HepG2 (cell line): ENCODE data around the gene RAB29. TPM values are rescaled to one million over a fixed set of nuclear protein-coding genes. Genes with fewer than 3 reads are reported as not detected.

Source experiments
- LCORL ChIP-seq, 2 experiments: fragments of 450-650 bp in 1 of 2; sonication (generic) in 1 of 2; formaldehyde crosslinking in 1 of 2; IDR thresholded peaks; 2 replicates each; pipeline versions ENCODE4 v1.5.0 to v1.6.1; 2017 to 2020; ENCODE audit warnings: antibody characterized with exemption in 1 of 2, missing genetic modification reagents in 1 of 2
- MEIS1 ChIP-seq: sonication (generic); formaldehyde crosslinking; IDR thresholded peaks from 2 replicates; pipeline ENCODE4 v1.9.0; 2021; ENCODE audit warnings: mild to moderate bottlenecking, missing genetic modification reagents, moderate library complexity, borderline replicate concordance
- MEIS2 ChIP-seq: sonication (generic); formaldehyde crosslinking; IDR thresholded peaks from 2 replicates; pipeline ENCODE4 v1.9.0; 2021; ENCODE audit warnings: mild to moderate bottlenecking, missing genetic modification reagents
- RBAK ChIP-seq: sonication (generic); formaldehyde crosslinking; IDR thresholded peaks from 2 replicates; pipeline ENCODE4 v1.5.1; 2020; ENCODE audit warnings: mild to moderate bottlenecking, missing genetic modification reagents
- SAP130 ChIP-seq: IDR thresholded peaks from 2 replicates; pipeline ENCODE4 v1.6.1; 2016; ENCODE audit warnings: low read depth
- SRF ChIP-seq: IDR thresholded peaks from 2 replicates; pipeline ENCODE4 v1.6.1; 2011; ENCODE audit warnings: mild to moderate bottlenecking, low read depth, low read length, moderate library complexity
- XBP1 ChIP-seq: sonication (generic); formaldehyde crosslinking; IDR thresholded peaks from 2 replicates; pipeline ENCODE4 v1.5.0; 2020; ENCODE audit warnings: missing genetic modification reagents
- ZEB1 ChIP-seq: IDR thresholded peaks from 2 replicates; pipeline ENCODE4 v1.6.1; 2012; ENCODE audit warnings: mild to moderate bottlenecking, low read depth, inconsistent platforms; ENCODE audit not compliant: insufficient replicate concordance
- ZNF570 ChIP-seq: sonication (generic); formaldehyde crosslinking; IDR thresholded peaks from 2 replicates; pipeline ENCODE4 v1.4.0; 2020; ENCODE audit warnings: mild to moderate bottlenecking, missing genetic modification reagents, borderline replicate concordance
- polyA plus RNA-seq, 8 experiments: library from polyadenylated mRNA; depleted of rRNA in 3 of 8; stranded (reverse) in 7 of 8; unstranded in 1 of 8; fragments of >200 nt; fragmentation: Illumina TruSeq in 4 of 8; extraction: Trizol in 4 of 8; gene quantifications; 2 replicates each; pipeline versions ENCODE4 v1.2.1 to v1.2.3, GENCODE V29; 2011 to 2016; ENCODE audit warnings: low read depth in 4 of 8, missing spikeins in 1 of 8, mixed read lengths in 1 of 8; ENCODE audit not compliant: insufficient read depth in 1 of 8
- total RNA-seq, 5 experiments: library from RNA; depleted of rRNA; stranded (reverse); fragments of >200 nt; fragmentation: Illumina TruSeq; extraction: Trizol; gene quantifications; 2 replicates each; pipeline ENCODE4 v1.2.3, GENCODE V29; 2016; ENCODE audit warnings: low read depth in 1 of 5
- TF ChIP-seq, protein P1 (sequence below): sonication (generic); formaldehyde crosslinking; IDR thresholded peaks from 2 replicates; pipeline ENCODE4 v1.4.0; 2020; ENCODE audit warnings: missing genetic modification reagents
- TF ChIP-seq, protein P2 (sequence below): sonication (generic); formaldehyde crosslinking; IDR thresholded peaks from 2 replicates; pipeline ENCODE4 v1.4.0; 2020; ENCODE audit warnings: missing genetic modification reagents
- TF ChIP-seq, protein P3 (sequence below): sonication (generic); formaldehyde crosslinking; IDR thresholded peaks from 2 replicates; pipeline ENCODE4 v1.4.0; 2020; ENCODE audit warnings: mild to moderate bottlenecking, low read depth, missing genetic modification reagents
- TF ChIP-seq, protein P4 (sequence below): sonication (generic); formaldehyde crosslinking; IDR thresholded peaks from 2 replicates; pipeline ENCODE4 v1.4.0; 2020; ENCODE audit warnings: missing genetic modification reagents

Gene RAB29
- total and polyA plus RNA-seq, 2 of the 13 experiments (the other 11 are each of a cell fraction or from before 2014, with no cell fraction given): 8.7 to 10.1 TPM

DNA sequence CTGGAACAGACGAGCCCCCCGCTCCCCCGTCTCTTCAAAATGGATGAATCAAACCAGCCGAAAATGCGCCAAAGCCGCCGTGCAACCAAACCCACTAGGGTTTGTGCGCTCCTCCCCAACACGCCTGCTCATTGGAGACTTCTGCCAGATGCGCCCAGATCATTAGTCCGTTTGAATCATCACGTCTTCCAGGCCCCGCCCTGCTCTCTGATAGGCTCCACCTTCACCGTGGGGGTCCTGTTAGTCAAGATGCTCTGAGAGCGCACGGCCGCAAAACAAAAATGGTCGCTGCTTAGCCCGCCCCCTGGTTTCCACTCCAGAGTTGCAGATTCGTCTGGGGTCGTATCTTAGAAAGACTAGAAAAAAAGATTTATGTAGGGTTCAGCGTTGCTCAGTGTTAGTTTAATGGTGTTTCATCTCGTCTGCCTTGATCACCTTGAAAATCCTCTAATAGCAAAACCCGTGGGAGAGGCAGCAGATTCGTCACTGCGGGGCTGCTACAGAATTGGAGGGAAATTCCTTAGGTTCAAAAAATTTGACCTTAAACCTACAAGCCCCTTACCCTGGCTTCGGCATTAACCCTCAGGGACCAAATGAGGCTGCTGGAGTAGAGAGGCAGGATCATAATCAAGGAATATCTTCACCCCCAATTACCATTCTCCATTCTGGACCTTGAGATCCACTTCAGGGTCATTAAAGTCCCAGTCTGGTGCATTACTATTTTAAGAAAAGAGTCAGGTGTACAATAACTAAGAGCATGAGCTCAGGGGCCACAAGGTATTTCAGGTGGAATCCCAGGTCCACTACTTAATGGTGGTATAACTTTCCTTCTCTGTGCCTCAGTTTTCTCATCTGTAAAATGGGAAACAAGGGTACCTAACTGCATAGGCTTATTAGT, 24.9 kb downstream of the RAB29 start, which contains the start of gene NUCKS1 (continued):
- TF ChIP-seq, protein P1, sequence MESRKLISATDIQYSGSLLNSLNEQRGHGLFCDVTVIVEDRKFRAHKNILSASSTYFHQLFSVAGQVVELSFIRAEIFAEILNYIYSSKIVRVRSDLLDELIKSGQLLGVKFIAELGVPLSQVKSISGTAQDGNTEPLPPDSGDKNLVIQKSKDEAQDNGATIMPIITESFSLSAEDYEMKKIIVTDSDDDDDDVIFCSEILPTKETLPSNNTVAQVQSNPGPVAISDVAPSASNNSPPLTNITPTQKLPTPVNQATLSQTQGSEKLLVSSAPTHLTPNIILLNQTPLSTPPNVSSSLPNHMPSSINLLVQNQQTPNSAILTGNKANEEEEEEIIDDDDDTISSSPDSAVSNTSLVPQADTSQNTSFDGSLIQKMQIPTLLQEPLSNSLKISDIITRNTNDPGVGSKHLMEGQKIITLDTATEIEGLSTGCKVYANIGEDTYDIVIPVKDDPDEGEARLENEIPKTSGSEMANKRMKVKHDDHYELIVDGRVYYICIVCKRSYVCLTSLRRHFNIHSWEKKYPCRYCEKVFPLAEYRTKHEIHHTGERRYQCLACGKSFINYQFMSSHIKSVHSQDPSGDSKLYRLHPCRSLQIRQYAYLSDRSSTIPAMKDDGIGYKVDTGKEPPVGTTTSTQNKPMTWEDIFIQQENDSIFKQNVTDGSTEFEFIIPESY (CRISPR knock-in tag): no peak
- TF ChIP-seq SAP130 (CRISPR knock-in tag): peak; percentile 64
- no peak for TF ChIP-seq XBP1 (CRISPR knock-in tag)
- no peak for TF ChIP-seq ZEB1
- no peak for TF ChIP-seq MEIS2 (CRISPR knock-in tag)
- no peak for TF ChIP-seq SRF
- TF ChIP-seq, protein P2, sequence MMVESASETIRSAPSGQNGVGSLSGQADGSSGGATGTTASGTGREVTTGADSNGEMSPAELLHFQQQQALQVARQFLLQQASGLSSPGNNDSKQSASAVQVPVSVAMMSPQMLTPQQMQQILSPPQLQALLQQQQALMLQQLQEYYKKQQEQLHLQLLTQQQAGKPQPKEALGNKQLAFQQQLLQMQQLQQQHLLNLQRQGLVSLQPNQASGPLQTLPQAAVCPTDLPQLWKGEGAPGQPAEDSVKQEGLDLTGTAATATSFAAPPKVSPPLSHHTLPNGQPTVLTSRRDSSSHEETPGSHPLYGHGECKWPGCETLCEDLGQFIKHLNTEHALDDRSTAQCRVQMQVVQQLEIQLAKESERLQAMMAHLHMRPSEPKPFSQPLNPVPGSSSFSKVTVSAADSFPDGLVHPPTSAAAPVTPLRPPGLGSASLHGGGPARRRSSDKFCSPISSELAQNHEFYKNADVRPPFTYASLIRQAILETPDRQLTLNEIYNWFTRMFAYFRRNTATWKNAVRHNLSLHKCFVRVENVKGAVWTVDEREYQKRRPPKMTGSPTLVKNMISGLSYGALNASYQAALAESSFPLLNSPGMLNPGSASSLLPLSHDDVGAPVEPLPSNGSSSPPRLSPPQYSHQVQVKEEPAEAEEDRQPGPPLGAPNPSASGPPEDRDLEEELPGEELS: no peak
- no peak for TF ChIP-seq RBAK (CRISPR knock-in tag)
- TF ChIP-seq MEIS1 (CRISPR knock-in tag): no peak
- TF ChIP-seq ZNF570 (CRISPR knock-in tag): no peak
- TF ChIP-seq LCORL (IDR thresholded peaks at IDR 0.05): no peak
- no peak for TF ChIP-seq LCORL (CRISPR knock-in tag; IDR thresholded peaks at IDR 0.05)
- TF ChIP-seq, protein P3, sequence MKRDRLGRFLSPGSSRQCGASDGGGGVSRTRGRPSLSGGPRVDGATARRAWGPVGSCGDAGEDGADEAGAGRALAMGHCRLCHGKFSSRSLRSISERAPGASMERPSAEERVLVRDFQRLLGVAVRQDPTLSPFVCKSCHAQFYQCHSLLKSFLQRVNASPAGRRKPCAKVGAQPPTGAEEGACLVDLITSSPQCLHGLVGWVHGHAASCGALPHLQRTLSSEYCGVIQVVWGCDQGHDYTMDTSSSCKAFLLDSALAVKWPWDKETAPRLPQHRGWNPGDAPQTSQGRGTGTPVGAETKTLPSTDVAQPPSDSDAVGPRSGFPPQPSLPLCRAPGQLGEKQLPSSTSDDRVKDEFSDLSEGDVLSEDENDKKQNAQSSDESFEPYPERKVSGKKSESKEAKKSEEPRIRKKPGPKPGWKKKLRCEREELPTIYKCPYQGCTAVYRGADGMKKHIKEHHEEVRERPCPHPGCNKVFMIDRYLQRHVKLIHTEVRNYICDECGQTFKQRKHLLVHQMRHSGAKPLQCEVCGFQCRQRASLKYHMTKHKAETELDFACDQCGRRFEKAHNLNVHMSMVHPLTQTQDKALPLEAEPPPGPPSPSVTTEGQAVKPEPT (CRISPR knock-in tag): no peak
- TF ChIP-seq, protein P4, sequence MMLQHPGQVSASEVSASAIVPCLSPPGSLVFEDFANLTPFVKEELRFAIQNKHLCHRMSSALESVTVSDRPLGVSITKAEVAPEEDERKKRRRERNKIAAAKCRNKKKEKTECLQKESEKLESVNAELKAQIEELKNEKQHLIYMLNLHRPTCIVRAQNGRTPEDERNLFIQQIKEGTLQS: no peak
